NK-92 treated with Interleukin-12 subunit alpha and Interleukin-12 subunit beta, amount 100 ng/mL, for 24 hours (cell line): ENCODE measurements around the gene GPANK1.
A peak's percentile ranks its signal among the peaks of the same experiment; 100 is the strongest.
"Not testable (repeated sequence)": the region's sequence is repeated elsewhere in the genome, so short reads cannot be mapped to it uniquely, and the experiment has no call there.

Experiments
- DNase-seq: peaks from one replicate; lab custom pipeline; 2025; lab: John Stamatoyannopoulos, UW

The GPANK1 gene

DNA sequence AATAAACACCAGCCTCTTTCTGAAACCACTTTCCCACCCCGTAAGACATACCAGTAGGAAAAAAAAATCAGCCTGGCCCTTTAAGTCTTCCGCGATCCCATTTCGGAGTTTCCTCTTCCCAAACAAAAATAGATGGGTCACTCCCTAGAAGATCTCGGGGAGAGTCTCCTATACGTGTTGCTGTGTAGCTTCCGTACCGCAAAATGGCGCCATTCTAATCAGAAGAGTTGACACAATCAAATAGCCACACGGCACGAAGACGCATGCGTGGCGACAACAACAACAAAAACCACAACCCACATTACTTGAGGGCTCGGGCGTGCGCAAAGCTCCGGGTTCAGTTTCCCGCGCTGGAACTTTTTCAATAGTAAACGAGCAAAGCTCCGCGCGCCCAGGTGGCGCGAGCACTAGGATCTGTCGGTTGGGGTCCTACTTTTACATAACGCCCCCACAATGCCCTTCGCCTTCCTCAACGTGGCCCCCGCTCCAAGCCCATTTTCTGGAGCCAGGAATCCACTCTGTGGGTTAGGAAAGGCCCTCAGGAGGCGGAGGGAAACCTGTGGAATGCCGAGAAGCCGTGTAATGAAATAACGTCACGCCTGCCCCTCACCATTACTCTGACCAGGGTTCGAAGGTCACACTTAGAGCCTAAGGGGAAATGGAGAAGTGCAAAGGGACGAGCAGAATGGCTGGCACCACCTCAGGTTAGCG lies at the start of gene GPANK1:
Gene GPANK1 (minus strand): TSS at position 208 of the 711 bp plus-strand sequence. CDS start 519 bp downstream, outside the sequence.
- peak; percentile 91 for DNase-seq

DNA sequence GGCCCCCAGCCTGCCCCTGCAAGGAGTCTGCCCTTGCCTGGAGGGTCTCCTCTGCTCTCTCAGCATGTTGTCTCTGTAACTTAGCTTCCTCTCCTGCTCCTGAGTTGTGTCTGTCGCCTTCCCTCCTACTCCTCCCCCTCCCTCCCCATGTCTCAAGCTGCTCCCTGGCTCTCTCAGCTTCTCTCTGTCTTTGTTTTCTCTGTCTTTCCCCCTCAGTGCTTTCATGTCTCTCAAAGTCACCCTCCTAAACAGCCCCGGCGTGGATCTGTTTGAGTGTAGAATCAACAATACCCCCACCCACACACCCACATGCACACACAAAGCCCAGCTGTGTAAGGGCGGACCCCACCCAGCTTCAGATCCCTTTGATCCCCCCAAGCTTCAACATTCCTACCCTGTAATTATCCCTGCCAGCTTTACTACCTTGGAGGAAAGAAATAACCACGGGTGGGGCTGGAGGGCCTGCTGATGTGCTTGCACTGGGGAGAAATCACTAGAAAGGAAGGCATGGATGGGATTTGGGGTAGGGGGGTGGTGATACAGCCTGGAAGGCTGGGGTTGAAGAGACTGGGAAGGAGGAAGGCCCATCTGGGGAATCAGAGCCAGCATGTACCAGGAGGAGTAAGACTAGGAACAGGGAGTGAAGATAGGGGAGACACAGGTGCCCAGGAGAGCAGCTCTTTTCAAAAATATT lies 49.3 kb upstream of the GPANK1 start:
- DNase-seq: no peak

DNA sequence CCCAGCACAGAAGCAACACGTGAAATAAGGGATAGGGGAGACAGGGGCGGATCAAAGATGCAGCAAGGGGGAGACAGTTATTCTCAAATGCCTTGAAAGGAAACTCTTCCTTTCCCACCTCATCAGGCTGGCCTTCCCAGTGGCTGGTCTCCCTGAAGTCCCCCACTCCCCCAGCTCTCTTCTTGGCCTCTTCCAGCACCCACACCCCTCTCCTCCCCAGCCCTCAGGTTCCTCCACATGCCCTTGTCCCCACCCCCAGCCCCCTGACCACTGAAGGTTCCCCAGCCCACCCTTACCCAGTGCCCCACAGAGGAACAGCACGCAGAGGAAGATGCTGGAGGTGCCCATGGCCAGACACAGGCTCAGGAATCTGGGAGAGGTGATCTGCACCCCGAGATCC lies 48.7 kb upstream of the GPANK1 start:
- DNase-seq: no peak

DNA sequence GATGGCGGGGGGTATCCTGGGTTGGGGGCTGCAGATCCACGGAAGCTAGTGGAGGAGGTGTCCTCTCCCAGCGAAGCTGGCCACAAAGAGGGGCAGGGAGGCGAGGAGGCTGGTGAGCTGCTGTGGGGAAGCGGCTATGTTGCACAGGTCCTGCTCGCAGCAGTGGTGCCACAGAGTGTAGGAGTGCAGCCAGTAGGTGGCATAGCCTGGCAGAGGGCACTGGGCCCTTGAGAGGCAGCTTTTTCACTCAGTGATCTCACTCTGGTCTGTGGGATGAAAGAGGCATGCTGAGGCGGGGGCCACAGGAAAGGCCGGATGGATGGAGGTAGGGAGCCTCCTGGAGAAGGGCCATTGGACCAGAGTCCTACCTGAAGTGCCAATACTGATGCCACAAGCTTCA lies 47.5 kb upstream of the GPANK1 start:
- DNase-seq: no peak

DNA sequence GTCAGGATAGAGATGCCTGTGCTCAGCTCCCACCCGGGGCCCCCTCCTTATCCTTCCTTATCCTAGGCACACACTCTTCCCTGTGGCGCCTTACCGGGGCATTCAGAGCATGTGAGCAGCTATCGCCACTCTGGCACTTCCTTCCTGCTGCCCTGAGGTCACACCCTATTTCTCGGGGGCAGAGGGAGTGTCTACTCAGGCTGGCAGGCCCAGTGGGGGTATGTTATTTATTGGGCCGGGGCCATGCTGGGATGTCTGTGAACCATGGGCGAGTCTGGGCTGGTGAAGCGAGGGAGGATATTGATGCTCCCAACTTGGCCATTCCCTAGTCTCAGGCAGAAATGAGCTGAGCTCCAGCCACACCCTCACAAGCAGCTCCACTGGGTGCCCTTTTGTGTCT lies 46.4 kb upstream of the GPANK1 start:
- DNase-seq: no peak

DNA sequence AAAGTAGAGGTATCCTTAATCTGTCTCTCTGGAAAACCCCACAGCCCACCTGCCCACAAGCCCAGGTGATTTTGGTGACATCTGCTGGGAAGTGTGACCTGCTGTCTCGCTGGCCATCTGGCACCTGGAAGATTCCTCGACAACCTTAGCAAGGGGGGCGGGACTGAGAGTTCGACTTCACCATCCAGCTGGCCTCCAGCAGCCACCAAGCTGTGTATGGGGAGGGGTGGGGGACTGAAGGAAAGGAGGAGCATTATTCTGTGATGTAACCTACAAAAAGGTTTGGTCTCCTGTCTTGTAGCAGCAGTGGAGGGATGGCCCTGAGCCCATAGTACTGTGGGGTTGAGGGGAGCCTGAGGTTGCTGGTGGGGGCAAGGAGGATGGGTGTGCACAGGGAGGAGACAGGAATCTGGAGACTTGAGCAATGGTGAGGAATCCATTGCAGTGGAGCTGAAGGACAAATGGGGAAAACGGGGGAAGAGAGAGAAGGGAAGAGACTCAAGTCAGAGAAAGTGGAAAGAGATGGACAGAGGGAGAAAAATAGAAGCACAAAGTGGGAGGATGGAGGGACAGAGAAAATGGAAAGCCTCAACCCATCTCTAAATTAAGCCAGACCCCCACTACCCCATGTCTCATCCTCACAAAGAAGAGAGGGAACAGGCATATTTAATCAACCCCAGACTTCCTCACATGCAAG lies 45.9 kb upstream of the GPANK1 start:
- DNase-seq: no peak

DNA sequence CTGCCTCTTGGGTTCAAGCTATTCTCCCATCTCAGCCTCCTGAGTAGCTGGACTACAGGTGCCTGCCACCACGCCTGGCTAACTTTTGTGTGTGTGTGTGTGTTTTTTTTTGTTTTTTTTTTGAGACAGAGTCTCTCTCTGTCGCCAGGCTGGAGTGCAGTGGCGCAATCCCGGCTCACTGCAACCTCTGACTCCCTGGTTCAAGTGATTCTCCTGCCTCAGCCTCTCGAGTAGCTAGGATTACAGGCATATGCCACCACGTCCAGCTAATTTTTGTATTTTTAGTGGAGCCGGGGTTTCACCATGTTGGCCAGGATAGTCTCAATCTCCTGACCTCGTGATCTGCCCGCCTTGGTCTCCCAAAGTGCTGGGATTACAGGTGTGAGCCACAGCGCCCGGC lies 44.4 kb upstream of the GPANK1 start:
- DNase-seq: not testable (repeated sequence)

DNA sequence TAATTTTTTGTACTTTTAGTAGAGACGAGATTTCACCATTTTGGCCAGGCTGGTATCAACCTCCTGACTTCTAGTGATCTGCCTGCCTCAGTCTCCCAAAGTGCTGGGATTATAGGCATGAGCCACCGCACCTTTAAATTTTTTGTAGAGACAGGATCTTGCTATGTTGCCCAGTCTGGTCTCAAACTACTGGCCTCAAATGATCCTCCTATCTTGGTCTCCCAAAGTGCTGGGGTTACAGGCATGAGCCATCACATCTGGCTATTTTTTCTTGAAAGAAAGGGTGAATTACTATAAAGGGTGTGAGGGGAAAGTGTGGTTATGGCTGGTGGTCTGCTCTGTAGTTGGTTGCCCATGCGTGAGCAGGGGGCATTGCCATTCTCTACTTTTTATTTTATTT lies 43.4 kb upstream of the GPANK1 start:
- no peak for DNase-seq

DNA sequence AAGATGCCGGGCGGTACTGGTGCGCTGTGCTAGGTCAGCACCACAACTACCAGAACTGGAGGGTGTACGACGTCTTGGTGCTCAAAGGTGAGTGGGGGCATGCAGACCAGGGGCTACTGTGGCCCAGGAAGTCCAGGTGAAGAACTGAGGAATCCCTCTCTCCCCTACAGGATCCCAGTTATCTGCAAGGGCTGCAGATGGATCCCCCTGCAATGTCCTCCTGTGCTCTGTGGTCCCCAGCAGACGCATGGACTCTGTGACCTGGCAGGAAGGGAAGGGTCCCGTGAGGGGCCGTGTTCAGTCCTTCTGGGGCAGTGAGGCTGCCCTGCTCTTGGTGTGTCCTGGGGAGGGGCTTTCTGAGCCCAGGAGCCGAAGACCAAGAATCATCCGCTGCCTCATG lies 42.9 kb upstream of the GPANK1 start:
- no peak for DNase-seq

DNA sequence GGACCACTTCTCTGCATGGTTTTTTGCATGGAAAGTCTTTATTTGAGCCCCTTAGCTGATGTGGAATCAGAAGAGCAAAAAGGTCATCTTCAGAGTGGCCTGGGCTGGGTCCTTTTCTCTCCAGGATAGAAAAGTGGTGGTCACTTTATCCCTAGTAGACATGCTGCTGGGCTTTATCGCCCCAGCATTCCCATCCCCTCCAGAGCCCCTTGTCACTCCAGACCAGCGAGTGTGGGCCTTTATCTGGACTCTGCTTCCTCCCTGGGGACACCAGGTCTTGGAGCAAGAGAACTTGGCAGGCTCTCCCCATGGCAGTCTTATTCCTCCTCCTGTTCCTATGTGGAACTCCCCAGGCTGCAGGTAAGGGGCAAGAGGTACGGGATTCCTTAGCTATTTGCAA lies 41.8 kb upstream of the GPANK1 start, which contains the start of gene LY6G6F:
Gene LY6G6F (plus strand): TSS at position 268 of the 400 bp plus-strand sequence. CDS start 41 bp downstream, at position 309.
- no peak for DNase-seq

DNA sequence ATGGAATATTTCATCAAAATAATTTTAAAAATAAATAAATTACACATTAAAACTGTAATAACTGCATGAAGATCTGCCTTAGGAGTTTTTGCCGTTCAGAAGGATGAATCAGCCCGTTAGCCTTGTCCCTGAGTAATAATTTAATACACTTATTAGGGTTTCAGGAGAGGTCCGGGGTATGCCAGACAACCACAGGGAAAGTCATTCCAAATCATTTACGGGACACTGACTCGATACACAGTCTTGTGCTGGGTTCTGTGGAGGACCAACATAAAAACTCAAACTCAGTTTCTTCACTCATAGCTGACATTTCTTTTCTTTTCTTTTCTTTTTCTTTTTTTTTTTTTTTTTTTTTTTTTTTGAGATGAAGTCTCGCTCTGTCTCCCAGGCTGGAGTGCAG lies 41.1 kb upstream of the GPANK1 start:
- no peak for DNase-seq

DNA sequence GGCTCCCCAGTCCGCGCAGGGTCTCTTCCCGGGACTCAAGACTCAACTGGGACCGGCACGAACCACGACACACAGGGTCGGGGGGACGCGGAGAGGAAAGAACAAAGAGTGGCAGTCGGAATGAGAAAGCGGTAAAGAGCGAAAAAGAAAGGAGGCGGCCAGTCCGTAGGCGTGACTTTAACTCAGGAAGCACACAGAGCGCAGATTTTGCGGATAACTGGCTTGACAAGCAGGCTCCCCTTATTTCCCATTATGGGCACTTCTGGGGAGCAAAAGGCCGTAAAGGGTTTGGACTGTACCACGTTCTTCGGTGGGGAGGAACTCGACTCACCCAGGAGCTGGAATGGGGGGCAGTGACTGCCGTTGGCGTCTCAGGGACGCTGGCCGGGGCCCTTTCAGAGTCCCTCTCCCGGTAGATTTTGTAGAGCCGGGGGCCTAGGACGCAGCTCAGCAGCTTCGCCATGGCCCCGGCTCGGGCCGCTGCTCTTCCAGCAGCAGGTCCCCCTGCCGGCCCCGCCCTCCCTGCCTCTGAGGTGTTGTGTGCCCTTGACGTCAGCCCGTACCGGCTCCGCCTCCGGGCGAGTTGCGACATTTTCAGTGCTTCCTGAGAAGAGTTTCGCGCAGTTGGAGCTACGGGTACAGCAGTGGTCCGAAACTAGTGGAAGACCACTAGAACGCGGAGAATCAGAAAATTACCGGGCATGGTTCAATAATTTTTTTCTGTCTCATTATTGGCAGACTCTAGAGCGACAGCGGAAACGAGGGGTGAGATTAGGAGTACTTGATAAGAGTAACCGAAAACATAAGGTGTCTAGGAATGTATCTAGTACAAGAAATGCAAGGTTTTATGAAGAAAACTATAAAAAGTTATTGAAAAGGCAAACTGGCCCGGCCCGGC lies 38.3 kb upstream of the GPANK1 start, which contains the start of gene ABHD16A:
Gene ABHD16A (minus strand): TSS at position 506 of the 898 bp plus-strand sequence. CDS start 43 bp downstream, at position 463.
- DNase-seq: peak; percentile 96

DNA sequence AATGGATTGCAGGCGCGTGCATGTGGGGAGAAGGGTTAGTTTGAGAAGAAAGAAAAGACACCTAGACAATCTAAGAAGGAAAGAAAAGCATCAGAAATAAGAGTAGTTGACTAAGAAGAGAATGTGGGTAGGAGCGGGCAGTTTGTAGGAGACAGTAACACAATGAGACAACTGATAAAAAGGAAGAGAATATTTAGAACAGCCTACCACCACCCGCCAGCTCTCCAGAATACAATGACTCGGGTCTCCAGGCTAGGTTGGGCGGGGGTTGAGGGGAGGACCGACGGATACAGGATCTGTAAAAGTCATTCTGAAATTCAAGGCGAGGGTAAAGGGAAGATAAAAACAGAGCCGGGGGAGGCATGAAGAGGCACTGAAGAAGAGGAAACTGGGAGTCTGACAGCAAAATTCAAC lies 37.6 kb upstream of the GPANK1 start:
- DNase-seq: no peak

DNA sequence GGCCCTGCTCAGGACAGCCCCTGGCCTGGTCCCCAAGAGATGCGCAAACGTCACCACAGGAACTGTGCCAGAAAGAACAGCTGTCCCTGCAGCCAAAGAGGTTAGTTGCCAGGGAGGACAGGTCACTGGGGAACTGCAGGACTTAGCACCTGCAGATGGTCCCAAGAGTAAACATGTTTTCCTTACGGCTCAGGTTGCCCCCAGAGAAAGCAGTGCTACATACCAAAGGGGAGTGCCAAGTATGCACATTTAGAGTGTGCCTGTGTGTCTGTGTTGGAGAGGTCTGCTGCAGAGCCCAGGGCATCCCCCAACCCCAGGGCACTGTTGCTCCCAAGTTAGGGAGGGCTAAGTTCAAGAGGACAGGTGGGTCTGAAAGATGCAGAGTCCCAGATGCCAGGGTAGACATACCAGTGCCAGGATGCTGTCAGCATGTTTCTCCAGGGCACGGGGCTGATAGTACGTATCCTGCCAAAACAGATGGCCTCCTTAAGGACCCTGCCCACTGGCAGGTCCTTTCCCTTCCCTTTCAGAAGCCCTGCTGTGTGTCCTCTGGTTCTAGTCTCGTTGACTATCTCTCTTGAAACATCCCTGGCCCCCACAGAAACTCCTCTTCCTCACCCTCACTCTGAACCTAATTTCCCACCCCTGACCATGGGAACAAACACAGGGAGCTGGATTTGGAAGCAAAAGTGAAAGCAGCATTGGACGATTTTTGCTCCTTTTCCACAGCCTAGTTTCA lies 37.0 kb upstream of the GPANK1 start:
- no peak for DNase-seq

DNA sequence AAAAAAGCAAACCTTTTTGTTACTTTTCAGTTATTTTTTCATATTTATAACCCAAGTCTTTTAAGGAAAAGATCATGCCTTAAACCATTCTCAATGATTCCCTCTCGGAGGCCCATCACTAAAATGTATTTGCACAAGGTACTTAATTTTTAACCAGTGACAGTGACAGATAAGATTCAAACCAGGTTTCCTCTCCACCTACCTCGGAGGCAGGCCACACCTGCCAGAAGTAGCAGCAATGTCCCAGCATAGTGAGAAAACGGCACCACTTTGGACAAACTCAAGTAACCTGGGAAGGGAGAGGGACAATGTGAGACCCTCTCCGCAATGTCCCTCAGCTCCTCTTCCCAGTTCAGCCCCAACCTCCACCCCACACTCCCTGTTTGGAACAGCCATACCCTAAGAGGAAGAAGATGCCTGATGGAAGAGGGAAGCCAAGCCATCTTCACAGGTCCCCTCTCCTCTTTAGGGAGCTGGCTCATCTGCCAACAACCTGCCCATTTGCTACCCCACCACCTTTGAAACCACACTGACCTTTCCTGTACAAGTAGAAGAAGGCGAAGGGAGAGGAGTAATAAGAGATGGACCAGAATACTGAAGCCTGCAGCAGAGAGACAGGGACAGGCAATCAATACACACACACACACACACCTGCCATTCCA lies 36.1 kb upstream of the GPANK1 start:
- no peak for DNase-seq

DNA sequence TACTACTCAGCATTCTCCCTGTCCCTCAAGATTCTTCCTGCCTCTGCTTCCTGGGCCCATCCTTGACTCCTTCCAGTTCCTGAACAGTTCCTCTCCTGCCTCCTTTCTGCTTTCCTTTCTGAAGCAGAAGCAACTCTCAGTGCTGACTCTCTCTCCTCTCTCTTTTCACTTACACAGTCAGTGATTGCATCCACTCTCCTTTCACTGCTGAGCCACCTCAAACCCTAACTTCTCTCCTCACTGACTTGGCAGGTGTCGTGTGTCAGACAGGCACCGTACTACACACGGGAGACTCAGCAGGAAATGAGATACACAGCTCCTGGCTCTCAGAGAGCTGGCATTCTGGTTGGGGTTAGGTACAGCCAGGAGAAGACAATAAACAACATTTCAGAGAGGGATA lies 32.8 kb upstream of the GPANK1 start:
- DNase-seq: no peak

DNA sequence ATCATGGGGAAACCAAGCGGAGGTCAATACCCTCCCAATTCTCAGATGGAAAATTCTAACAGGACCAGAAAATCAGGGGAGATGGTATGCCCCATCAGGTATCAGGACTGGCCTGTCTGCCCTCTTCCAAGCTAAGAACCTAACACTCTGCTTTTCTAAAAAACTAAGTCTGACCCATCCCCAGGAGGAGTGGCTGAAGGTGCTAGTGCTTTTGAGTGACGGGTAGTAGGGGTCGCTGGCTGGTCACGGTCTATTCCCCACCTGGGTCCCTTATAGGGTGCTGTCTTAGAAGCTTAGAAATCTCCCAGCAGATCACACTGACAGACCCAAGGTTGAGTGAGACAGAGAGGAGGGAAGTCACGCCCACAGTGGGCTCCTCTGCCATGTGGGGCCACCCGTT lies 28.7 kb upstream of the GPANK1 start:
- DNase-seq: no peak

DNA sequence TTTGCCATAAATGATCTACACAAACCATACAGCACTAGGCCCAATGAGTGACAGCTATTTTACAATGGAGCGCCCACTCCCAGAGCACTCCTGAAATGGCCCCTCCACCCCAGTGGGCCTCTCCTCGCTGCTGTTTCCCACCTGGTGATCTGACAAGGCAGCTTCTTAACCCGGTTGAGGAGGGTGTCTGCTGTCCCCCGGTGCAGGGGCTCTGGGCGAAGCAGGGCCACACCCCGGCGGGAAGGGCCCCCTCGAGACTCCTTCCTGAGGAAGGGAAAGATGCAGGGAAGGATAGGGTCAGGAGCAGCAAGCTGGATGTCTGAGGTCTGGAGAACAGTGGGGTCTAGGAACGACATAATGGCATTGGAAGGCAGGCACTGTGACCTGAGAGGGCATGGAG lies 28.1 kb upstream of the GPANK1 start:
- DNase-seq: no peak

DNA sequence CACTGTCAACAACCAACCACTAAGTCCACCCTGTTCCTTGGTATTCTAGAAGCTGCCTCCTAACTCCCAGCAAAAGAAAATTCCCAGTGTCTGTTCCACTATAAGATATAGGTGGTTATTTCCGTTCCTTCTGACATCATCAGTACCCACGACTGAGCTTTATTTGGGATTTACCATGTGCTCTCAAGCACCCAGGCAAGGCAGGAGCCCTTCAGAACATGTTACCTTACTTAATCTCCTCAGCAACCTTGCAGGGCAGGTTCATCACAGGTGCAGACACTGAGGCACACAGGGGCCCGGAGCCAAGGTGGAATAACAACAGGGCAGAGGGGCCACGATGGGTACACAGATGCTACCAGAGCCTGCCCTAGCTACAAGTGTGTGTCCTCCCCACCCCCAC lies 27.6 kb upstream of the GPANK1 start:
- DNase-seq: no peak

DNA sequence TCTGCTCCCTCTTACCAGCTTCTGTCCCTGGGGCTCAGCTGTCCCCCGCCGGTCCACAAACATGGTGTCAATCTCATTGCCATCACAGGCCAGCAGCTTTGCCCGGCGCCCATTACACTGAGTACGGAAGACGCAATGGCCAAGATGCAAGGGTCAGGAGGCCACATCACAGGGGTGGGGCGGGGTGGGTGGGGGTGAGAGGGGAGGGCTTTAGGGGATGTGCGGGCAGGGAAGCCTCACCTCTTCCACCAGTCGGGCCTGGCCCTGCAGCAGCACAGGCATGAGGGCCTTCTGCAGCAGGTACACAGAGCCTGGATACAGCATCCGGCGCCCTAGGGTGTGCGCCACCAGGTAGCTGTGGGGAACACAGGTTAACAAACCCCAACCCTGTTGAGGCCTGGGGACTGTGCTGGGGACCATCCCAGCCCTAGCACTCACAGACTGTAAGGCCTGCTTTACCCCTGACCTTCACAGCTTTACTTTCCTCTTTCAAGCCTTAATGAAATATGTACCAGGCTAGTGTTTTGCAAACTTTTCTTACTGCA lies 26.8 kb upstream of the GPANK1 start:
- no peak for DNase-seq
